WTC11 (cell line): Measurements from ENCODE around the gene UTP4.

Source experiments
- ATF1 ChIP-seq: sonication (generic); formaldehyde crosslinking; IDR thresholded peaks from 2 replicates; pipeline ENCODE4 v1.8.1; 2023; ENCODE audit warnings: mild to moderate bottlenecking, moderate library complexity, missing genetic modification reagents
- CREB1 ChIP-seq: sonication (generic); formaldehyde crosslinking; IDR thresholded peaks from 2 replicates; pipeline ENCODE4 v1.8.0; 2023; ENCODE audit warnings: mild to moderate bottlenecking, missing genetic modification reagents
- CTCF ChIP-seq: fragments of 200-600 bp; IDR thresholded peaks from 2 replicates; pipeline ENCODE4 v1.8.0; 2022; ENCODE audit warnings: antibody characterized with exemption
- ERG ChIP-seq: fragments of 250-450 bp; sonication (Bioruptor Pico); IDR thresholded peaks from 2 replicates; pipeline ENCODE4 v1.8.0; 2021; ENCODE audit warnings: mild to moderate bottlenecking
- MAX ChIP-seq: sonication (generic); formaldehyde crosslinking; IDR thresholded peaks from 2 replicates; pipeline ENCODE4 v1.8.0; 2022; ENCODE audit warnings: mild to moderate bottlenecking, missing genetic modification reagents
- NR2C2 ChIP-seq: sonication (generic); formaldehyde crosslinking; IDR thresholded peaks from 2 replicates; pipeline ENCODE4 v1.8.0; 2022; ENCODE audit warnings: mild to moderate bottlenecking, missing genetic modification reagents
- PRDM15 ChIP-seq: sonication (generic); formaldehyde crosslinking; IDR thresholded peaks from 2 replicates; pipeline ENCODE4 v1.8.0; 2022; ENCODE audit warnings: missing genetic modification reagents
- SP1 ChIP-seq: sonication (generic); formaldehyde crosslinking; conservative IDR thresholded peaks from 2 replicates; pipeline ENCODE4 v1.8.1; 2022; ENCODE audit warnings: missing genetic modification reagents
- TCF7 ChIP-seq: sonication (generic); formaldehyde crosslinking; IDR thresholded peaks from 2 replicates; pipeline ENCODE4 v1.8.0; 2022; ENCODE audit warnings: mild to moderate bottlenecking, low read depth, missing genetic modification reagents, moderate library complexity
- USF1 ChIP-seq: sonication (generic); formaldehyde crosslinking; IDR thresholded peaks from 2 replicates; pipeline ENCODE4 v1.8.0; 2022; ENCODE audit warnings: mild to moderate bottlenecking, missing genetic modification reagents
- ZBTB21 ChIP-seq: sonication (generic); formaldehyde crosslinking; IDR thresholded peaks from 2 replicates; pipeline ENCODE4 v1.8.1; 2023; ENCODE audit warnings: mild to moderate bottlenecking, missing genetic modification reagents, borderline replicate concordance
- ZBTB43 ChIP-seq: sonication (generic); formaldehyde crosslinking; IDR thresholded peaks from 2 replicates; pipeline ENCODE4 v1.8.1; 2023; ENCODE audit warnings: mild to moderate bottlenecking, missing genetic modification reagents

GRCh38 chr16:69115361-69115760 is 17.1 kb upstream of the UTP4 start:
- TF ChIP-seq CTCF (no peak), ERG (CRISPR knock-in tag) (no peak), ATF1 (CRISPR knock-in tag) (no peak), SP1 (no peak), TCF7 (CRISPR knock-in tag) (no peak), ZBTB21 (CRISPR knock-in tag) (no peak), CREB1 (CRISPR knock-in tag) (no peak), ZBTB43 (CRISPR knock-in tag) (no peak), MAX (no peak), PRDM15 (CRISPR knock-in tag) (no peak), NR2C2 (CRISPR knock-in tag) (no peak), USF1 (CRISPR knock-in tag) (no peak)
